GM21723 (cell line): ENCODE results near the gene UIMC1.

Experiments
- ATAC-seq: cut with Tn5 transposase; IDR thresholded peaks from one replicate; pipeline ENCODE4 v1.9.1; 2021; ENCODE audit warnings: mild to moderate bottlenecking, moderate library complexity; ENCODE audit not compliant: unreplicated experiment

UIMC1 gene

DNA sequence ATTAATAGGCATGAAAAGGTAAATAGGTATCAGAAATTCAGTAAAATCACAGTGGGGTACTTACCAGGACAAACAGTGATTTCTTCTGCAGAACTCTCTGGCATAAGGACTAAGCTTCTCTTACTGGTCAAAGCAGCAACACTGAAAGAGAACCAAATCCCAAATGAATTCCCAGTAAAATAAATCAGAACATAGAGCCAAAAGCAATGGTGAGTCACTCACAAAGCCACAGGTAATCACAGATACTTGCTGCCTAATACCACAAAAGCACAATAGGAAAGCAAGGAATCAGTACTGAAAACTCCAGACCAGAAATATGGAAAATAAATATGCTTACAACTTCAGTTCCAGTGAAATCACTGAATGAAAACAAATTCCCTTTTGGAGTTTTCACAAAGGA is 50.7 kb downstream of the UIMC1 start:
- no peak for ATAC-seq

DNA sequence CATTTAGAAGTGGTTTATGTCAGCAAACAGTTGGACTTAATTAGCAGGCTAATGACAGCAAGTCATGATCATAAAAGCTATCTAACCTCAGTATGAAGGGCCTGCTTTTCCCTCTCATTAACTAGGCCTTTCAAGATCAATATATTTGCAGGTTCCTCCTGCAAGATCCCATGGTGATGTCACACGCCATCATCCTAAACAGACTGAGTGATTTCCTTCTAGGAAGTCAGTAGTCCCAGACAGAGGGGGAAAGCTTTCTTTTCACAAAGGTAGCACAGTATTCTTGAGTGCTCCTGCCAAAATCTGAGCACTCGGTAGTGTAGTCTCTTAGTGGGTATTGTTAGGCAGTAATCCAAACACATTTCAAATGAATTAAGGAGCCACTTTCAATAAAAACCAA is 52.5 kb downstream of the UIMC1 start:
- no peak for ATAC-seq

DNA sequence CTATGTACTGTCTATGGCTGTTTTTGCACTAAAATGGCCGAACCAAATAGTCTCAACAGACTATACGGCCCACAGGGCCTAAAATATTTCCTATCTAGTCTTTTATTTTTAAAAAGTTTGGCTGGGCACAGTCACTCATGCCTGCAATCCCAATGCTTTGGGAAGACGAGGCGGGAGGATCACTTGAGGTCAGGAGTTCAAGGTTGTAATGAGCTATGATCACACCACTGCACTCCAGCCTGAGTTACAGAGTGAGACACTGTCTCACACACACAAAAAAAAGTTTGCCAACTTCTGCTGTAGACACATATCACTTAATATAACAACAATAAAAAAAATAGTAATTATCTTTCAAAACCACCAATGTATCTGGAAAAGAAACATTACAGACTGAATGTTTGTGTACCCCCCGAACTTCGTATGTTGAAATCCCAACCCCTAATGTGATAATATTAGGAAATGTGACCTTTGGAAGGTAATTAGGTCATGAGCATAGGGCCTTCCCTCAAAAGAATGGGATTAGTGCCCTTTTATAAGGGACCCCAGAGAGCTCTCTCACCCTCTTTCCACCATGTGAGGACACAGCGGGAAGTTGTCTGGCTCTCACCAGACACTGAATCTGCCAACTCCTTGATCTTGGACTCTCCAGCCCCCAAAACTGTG is 53.9 kb downstream of the UIMC1 start:
- ATAC-seq = no peak

DNA sequence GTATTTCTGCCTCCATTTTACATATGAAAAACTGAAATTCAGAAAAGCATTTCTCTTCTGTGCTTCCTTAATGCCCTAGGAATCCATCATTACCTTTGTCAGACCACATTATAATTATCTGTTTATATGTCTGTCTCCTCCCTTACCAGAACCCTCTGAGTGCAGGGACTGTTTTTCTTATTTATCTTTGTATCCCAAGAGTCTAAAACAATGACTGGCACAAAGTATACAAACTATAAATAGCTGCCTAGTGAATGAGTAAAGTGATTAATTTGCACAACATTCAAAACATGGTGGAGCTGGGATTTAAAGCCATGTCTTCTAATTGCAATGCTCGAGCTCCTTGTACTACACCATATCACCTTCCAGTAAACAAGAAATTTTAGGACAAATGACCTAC is 58.1 kb downstream of the UIMC1 start:
- ATAC-seq = no peak

DNA sequence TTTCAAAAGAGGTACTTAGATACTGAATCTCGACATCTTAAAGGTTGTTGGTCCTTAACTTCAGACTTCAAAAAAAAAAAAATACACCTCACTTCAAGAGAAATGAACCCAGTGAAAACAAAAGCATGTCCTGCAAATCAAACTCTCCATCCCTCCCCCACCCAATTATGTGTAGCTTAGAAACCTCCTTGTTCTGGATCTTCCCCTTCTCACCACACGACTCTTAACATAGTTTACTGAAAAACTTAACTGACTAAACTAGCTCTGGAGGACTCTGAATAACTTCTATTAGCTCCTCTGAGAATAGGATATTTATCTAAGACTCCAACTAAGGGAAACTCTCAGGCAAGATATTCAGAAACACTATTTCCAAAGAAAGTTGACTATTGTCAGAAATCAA is 58.7 kb downstream of the UIMC1 start:
- no peak for ATAC-seq

DNA sequence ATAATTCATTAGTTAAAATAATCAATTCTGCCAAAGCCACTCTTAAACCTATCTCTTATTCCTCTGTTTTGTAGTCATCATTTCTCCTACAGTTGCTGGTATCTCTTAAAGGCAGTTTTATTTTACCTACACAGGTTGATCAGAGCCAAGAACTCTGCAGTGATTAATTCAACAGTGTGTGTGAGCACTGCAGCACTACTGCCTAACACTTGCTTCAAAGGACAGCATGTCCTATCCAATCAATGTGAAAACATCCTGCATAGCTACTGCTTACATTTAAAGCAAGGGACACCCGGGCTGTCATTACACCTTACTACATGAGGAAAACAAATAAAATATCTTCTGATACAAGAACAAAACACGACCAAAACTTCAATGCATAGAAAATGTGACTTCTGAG is 62.3 kb downstream of the UIMC1 start:
- ATAC-seq = no peak

DNA sequence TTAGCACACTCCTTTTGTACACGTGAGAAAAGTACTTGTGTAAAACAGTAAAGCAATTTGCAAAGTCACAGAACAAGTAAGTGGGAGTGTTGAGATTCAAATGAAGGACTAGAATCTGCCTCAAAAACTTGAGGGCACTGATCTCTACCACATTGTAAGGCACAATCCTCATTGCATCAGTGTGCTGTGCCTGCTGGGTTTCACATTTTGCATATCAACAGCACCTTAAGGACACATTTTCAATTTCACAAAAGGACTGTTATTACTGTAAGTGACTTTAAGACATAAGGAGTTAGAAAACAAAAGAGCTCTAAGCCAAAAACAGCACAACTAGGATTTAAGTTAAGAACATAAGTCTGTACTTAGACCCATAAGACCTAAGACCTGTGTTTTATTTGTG is 62.8 kb downstream of the UIMC1 start:
- ATAC-seq = no peak

DNA sequence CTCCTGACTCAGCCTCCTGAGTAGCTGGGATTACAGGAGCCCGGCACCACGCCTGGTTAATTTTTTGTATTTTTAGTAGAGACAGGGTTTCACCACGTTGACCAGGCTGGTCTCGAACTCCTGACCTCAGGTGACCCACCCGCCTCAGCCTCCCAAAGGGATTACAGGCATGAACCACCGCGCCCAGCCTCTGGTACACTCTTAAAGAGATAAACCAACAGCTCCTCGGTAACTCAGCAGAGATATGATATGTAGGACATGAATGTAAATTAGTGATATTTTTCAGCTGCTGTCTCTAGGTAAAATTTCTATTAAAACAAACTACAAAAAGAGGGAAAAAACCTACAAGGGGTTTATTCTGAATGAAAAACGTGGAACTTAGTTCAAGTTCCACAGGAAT is 64.6 kb downstream of the UIMC1 start:
- no peak for ATAC-seq

DNA sequence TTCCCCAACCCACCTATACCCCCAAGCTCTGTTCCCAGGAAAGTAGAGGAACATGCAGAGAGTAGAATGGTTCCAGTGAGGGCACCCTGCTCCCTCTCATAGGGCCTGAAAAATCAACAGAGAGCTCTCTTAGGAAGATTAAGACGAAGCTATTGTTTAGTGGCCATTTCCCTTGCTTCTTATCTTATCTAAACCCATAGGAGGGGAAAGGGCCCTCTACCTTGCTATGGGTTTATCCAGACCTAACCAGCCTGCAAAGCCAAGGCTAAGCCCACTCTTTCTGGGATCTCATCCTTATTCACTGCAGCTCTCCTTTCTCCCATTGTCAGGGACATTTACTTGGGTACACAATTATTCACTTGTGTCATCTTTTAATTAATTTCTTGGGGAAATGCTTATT is 68.1 kb downstream of the UIMC1 start:
- no peak for ATAC-seq

DNA sequence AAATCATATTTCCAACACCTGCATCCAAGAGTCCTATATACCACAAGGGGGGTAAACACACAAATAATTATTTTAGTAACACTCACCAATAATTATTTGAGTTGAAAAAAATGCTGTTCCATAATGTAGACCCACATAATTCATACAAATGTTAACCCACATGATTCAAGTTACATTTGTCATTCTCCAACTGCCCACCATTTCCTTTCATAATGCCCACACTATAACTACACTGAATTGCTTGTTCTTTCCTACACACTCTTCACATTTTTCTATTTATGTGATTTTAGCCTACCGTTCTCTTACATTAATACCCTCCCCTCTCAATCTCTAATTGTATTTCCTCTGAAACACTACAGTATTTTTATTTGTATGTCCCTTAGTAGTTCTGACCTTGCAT is 71.6 kb downstream of the UIMC1 start:
- no peak for ATAC-seq

DNA sequence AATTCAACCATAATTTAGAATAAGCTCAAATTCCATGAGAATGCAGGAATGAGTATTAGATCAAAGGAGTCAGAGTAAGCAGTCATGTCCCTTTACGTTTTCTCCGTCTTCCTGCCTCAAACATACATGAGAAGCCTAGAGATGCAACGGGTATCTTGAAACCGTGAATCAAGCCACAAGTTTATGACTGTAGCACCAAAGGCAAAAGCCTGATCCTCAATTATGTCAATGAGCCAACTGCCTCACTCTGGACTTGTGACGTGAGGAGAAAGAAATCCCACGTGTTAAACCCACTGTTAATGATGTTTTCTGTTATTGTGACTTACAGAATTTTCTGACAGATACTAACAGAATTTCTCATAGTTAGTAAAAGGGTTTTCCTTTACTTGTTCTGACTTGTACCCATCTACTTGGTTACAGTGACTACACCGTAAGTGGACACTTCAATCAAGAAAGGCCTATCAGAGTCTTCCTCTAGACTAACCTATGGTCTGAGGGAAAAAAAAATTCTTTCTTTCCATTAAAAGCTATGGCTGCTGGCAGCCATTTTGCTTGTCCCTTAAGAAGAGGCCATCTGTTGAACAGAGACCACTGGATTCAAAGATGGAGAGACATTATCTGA is 72.2 kb downstream of the UIMC1 start:
- ATAC-seq = no peak

DNA sequence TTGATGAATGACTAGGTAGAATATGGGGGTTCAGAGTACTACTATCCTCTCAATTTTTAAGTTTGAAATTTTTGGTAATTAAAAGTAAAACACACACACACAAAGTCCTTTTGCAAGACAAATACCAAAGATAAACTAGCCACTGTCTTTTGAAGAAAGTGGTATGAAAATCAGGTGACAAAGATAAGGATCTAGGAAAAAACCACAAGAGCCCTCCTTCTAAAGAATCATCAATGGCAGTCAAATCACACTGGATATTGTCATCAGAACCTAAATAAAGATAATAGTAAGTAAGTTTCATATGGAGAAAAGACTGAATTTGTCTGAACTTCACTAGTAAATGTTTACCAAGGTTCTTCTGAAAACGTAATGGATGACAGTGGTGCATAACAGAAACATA is 76.9 kb downstream of the UIMC1 start:
- ATAC-seq = no peak

DNA sequence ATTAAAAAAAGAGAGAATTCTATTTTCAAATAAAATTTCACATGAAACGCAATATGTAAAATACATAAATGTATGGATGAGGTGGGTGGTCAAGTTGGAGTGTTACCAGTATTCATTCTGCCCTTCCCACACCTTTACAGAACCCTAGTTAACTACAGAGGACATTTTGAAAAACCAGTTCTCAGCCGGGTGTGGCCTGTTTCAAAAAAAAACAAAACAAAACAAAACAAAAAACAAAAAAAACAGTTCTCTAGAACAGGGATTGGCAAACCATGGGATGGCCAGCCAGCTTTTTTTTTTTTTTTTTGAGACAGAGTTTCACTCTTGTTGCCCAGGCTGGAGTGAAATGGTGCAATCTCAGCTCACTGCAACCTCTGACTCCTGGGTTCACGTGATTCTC is 79.0 kb downstream of the UIMC1 start:
- ATAC-seq = no peak

DNA sequence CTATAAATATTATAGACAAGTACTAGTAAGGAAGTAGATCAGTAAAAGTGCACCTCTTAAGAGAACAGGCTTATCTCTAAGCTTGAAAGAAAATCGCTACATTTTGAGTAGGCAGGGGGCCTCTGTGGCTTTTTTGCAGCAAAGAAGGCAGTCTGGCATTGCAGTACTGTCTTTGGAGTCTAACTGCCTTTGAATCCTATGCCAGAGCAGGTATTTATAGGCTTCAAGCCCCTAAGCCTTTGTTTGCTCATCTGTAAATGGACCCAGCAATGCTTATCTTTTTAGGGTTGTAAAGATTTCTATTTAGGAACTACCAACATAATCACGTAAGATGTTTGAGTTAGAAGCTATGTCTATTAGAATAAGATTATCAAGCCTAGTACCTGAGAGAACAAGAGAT is 83.8 kb downstream of the UIMC1 start:
- no peak for ATAC-seq

DNA sequence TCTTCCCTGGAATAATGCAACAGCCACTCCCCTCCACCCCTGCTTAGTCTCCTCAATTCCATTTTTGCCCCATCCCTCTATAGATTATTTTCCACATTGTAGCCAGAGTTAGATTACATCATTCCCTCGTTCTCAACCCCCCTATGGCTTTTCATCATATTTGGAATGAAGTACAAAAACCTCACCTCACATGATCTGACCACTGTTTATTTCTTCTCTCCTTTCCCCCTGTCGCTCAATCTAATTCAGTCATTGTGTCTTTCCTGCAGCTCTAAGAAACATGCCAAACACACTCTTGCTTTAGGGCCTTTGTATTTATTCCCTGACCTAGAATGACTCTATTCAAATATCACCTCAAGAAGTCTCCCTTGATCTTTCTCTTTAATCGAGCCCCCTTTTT is 84.9 kb downstream of the UIMC1 start:
- ATAC-seq = no peak

DNA sequence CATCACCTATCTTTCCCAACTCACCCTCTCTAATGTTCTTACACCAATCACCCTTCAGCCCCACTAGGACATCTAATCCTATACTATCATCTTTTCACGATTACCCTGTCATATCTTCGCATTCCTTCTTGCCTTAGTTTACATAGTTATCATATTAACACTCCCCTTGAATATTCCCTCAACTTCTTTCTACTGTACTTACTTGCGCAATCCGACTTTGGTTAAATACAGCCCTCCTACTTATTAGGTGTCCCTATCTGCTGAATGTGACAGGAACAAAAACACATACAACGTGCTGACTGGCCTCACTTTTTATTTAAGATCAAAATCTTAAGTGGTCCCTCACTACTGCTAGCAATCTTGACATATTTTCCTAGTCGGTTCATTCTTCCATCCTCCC is 88.0 kb downstream of the UIMC1 start:
- ATAC-seq = no peak

DNA sequence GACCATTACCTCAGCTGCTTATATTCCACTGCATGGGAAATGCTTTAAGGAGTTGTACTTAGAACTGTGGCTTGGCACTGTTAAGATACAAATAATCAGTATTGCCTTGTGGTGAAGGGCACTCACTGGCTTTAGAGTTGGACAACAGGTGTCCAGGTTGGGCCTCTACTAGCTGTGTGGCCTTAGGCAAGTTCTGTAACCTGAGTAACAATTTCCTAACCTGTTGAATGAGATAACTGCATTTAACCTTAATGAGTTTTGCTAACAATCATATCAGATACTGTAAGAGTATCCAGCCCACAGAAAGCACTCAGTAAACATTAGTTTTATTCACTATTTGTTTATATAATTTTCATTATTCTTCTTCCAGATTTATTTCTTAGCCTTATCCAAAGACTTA is 90.2 kb downstream of the UIMC1 start:
- ATAC-seq = no peak

DNA sequence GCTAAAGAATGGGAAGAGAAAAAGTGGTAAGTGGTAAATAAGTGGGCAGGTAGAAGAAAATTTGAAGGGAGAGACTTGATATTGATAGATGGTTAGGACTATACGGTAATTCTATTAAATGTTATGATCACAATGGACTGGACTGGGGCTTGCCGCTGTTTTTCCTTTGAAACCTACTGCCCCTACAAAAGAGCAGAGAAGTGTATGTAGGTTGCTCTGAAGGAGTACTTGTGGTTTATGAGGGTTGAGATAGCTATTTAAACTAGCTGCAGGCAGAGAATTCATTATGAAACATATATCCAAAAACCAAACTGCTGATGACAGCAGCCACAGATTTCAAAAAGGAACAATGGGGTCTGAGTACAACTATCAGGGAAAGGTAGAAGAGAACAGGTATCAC is 90.7 kb downstream of the UIMC1 start:
- no peak for ATAC-seq

DNA sequence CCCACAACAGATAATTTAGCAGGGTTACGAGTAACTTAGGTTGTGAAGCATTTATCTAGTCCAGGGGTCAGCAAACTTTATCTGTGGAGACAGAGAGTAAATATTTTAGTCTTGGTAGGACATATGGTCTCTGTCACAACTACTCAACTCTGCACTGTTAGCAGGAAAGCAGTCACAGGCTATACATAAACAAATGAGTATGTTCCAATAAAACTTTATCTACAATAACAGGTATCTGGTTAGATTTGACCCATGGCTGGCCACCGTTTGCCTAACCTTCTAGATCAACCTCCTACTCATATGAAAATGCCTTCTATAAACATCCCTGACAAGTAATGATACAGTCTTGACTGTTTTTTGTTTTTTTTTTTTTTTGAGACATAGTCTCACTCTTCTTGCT is 94.5 kb downstream of the UIMC1 start:
- ATAC-seq = no peak

DNA sequence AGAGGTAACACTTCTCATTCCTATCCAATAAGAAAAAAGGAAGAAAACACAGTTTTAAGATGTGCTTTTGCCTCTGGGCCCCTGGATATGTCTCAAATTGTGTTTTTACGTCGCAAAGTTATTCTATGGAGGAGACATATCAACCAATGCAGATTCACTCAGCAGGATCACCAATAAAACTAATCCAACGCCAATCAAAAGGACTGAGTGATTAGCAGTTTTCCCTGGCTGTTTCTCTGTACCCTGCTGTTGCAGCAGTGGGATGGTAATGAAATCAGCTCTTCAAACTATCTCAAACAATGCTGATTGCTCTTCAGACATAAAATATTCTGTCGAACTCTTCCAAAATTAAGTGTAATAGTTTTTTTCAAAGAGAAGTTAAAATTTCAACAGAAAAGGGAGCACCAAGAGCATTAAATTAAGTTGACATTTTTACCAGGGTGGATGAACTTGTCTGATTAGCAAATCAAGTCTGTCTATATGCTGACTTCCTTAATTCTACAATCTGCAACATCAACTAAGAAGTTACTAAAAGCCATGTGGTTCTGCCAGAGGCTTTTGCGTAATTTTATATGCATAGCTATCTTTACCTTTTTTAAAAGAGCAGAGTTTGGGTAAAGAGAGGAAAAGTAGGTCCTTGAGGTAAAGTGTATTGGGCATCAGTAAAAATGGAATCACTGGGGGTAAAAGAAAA is 97.8 kb downstream of the UIMC1 start:
- no peak for ATAC-seq

DNA sequence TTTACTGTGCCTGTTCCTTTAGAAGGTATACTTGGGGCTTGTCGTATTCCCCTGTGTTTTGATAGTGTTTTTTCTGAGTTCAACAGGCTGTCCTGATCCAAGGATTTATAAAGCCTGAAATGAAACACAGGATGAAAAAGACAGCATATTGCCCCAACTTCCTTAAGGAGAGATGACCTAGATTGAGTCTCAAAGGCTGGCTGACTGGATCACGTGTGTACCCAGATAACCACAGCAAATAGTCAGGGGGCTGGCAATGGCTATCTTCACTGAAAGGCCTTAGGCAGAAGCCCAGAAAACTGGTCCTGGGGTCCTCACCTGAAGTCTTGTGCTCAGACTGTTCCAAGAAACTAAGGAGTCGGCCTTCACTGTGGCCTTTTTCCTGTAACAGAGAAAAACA is 99.8 kb downstream of the UIMC1 start:
- ATAC-seq = no peak

DNA sequence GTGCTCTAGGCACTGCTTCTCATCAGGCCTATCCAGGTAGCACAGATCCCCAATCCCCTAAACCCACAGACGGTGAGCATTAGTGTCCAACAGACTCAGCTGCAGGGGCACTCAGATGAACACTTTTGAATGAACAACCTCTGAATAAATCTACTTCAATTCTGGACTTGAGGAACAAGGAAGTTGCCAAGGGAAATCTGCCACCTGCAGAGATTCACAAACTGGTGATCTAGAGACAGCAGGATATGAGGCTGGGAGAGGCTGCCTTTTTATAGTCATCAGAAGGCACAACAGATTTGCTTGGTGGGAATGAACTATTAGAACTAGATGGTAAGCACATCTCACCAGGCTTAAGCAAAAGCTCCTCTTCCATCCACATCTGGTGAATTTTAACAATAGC is 100.5 kb downstream of the UIMC1 start:
- no peak for ATAC-seq

DNA sequence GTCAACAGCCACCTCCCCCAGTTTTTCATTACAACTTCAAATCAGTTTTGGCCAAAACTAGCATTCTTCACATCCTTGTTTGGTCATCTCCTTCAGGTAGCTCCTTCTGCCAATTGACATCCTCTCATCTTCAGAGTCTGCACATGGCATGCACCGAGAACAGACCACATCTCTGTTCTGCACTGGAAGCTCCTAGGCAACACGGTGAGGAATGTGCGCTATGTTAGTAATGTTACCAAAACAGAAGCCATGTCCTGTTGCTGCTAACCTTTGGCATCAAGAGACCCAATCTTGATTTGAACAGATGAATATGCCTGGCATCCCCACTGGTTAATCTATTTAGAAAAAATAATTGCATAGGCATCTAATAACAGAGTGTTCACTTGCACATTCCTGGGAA is 102.3 kb downstream of the UIMC1 start:
- no peak for ATAC-seq
